Measurements from ENCODE around the gene TMIGD1.
A peak's percentile ranks its signal among the peaks of the same experiment; 100 is the strongest.

TMIGD1 gene

DNA sequence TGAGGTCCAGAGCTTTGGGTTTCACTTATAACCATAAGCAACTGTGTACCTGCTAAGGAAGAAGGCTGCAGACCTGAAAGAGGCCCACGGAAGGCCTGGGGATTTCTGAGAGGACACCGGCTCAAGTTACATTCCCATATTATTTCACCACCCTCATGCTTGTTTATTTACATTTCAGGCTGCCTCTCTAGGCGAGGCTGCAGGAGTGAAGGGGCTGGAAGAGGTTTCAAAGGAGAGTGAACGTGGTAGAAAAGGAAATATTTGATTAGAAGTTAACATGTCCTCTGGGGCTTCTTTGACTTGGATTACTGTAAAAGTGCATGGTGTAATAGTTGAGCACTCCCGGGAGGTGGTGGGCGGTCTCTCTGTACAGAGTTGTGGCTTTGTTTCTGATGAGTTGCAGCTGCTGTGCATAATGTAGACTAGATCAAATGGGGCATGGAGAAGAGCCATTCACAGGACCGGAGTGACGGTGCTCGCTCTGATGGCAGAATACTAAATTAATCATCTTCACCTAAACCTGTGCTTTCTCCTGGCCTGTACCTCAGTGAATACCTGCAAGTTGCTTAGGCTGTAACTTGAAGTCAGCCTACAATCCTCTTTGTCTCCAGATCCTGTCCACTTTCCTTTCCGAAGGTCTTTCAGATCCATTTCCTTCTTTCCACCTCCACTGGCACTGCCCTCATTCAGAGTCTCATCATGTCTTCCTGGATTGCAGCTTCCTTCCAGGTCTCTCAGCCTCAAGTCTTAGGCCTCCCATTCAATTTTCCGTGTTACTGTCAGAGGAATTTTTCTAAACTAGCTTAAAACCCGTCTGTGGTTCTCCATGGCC is 43.0 kb upstream of the TMIGD1 start:
- no peak overlapping the region for H3K9ac ChIP-seq (ENCODE audit: low read length)
- peak; percentile 93 for DNase-seq (ENCODE audit: low read depth)
- peaks cover 5% of the 10 kb centered on the region for H3K27me3 ChIP-seq (replicated peaks; ENCODE audit: control insufficient read depth, insufficient read depth, low read length)
- H3K36me3 ChIP-seq (ENCODE audit: control insufficient read depth, insufficient read depth, low read length, severe bottlenecking) = no peaks in the 10 kb centered on the region
- no peaks in the 10 kb centered on the region for H3K9me3 ChIP-seq (ENCODE audit: control insufficient read depth, low read length)
- peaks cover 43% of the 10 kb centered on the region for H3K4me1 ChIP-seq (ENCODE audit: control insufficient read depth, insufficient read depth, low read length)
- H3K4me3 ChIP-seq (ENCODE audit: low read length) = peak overlapping the region; percentile 59

DNA sequence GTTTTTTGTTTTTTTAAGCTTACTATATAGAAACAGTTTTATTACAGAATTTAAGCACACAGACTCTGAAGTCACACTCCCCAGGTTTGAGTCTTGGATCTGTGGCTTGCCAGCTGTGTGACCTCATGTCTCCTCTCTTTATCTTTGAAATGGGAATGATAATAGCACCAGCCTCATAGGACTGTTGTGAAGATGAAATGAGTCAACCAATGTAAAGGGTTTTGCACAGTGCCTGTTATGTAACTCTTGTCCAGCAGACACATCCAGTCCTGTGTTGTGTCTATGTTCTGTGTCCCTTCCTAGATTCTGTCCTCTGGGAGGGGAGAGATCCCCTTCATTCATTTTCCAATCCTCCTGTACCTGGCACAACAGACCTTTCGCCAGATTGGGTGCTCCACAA is 41.8 kb upstream of the TMIGD1 start:
- no peaks in the 10 kb centered on the region for H3K36me3 ChIP-seq (ENCODE audit: control insufficient read depth, insufficient read depth, low read length, severe bottlenecking)
- no peaks in the 10 kb centered on the region for H3K9me3 ChIP-seq (ENCODE audit: control insufficient read depth, low read length)

GRCh38 chr17:30372755-30373154 is 38.9 kb upstream of the TMIGD1 start:
- DNase-seq (ENCODE audit: low read depth) = no peak
- H3K4me1 ChIP-seq (ENCODE audit: control insufficient read depth, insufficient read depth, low read length) = peaks cover 18% of the 10 kb centered on the region
- no peak overlapping the region for H3K4me3 ChIP-seq (ENCODE audit: low read length)
- no peaks in the 10 kb centered on the region for H3K36me3 ChIP-seq (ENCODE audit: control insufficient read depth, insufficient read depth, low read length, severe bottlenecking)
- no peak overlapping the region for H3K9ac ChIP-seq (ENCODE audit: low read length)
- peaks cover 11% of the 10 kb centered on the region for H3K27me3 ChIP-seq (replicated peaks; ENCODE audit: control insufficient read depth, insufficient read depth, low read length)
- no peaks in the 10 kb centered on the region for H3K9me3 ChIP-seq (ENCODE audit: control insufficient read depth, low read length)

More for the DNA sequence above, 41.8 kb upstream of the TMIGD1 start:
- Histone ChIP-seq H3K27me3 (replicated peaks; ENCODE audit: control insufficient read depth, insufficient read depth, low read length) (peaks cover 5% of the 10 kb centered on the region), H3K4me3 (ENCODE audit: low read length) (no peak overlapping the region), H3K9ac (ENCODE audit: low read length) (no peak overlapping the region), H3K4me1 (ENCODE audit: control insufficient read depth, insufficient read depth, low read length) (peaks cover 32% of the 10 kb centered on the region)
- peak; percentile 13 for DNase-seq (ENCODE audit: low read depth)

GRCh38 chr17:30369995-30370394 is 36.1 kb upstream of the TMIGD1 start:
- Histone ChIP-seq H3K9ac (ENCODE audit: low read length) (no peak overlapping the region), H3K36me3 (ENCODE audit: control insufficient read depth, insufficient read depth, low read length, severe bottlenecking) (no peaks in the 10 kb centered on the region), H3K27me3 (replicated peaks; ENCODE audit: control insufficient read depth, insufficient read depth, low read length) (peaks cover 11% of the 10 kb centered on the region), H3K4me3 (ENCODE audit: low read length) (no peak overlapping the region), H3K9me3 (ENCODE audit: control insufficient read depth, low read length) (no peaks in the 10 kb centered on the region), H3K4me1 (ENCODE audit: control insufficient read depth, insufficient read depth, low read length) (no peaks in the 10 kb centered on the region)
- no peak for DNase-seq (ENCODE audit: low read depth)

DNA sequence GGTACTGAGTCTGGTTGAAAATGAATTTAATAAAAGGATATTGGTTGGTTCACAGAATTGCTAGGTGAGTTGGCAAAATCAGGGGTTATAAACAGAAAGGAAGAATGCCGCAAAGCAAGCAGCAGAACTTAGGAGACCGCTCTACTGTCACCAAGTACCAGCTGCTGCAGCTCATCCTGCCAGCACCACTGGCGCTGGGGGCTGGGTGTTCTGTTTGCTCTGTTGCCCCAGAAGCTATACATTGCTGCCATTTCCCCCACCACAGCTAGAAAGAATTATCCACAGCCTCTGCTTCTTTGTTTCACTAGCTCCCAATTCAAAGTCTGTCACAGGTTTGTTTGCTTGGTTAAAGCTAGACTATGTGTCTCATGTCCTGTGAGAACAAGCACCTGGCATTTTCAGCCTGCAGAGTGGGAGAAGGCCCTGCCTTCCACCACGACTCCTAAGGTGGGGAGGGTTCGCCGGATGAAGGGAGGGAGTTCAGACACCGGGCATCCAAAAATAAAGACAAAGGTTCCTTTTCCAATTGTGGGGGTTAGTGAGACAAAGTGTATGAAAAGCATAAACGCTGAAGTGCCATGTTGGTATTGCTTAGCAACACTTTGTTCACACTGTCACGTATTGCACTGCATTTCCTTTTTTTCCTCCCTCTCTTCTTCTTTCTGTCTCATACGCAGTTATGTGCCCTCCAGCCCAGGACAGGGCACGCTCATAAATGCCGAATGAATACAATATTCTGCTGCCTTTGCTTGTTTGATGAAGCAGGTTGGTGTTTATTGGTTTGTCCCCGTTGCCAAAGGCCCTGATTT is 35.3 kb upstream of the TMIGD1 start:
- Histone ChIP-seq H3K4me3 (ENCODE audit: low read length) (no peak overlapping the region), H3K9ac (ENCODE audit: low read length) (no peak overlapping the region), H3K9me3 (ENCODE audit: control insufficient read depth, low read length) (no peaks in the 10 kb centered on the region), H3K4me1 (ENCODE audit: control insufficient read depth, insufficient read depth, low read length) (no peaks in the 10 kb centered on the region), H3K27me3 (replicated peaks; ENCODE audit: control insufficient read depth, insufficient read depth, low read length) (peaks cover 11% of the 10 kb centered on the region), H3K36me3 (ENCODE audit: control insufficient read depth, insufficient read depth, low read length, severe bottlenecking) (no peaks in the 10 kb centered on the region)
- DNase-seq (ENCODE audit: low read depth) = no peak

- peaks cover 6% of the 10 kb centered on the region for H3K4me1 ChIP-seq (ENCODE audit: control insufficient read depth, insufficient read depth, low read length)
- no peaks in the 10 kb centered on the region for H3K36me3 ChIP-seq (ENCODE audit: control insufficient read depth, insufficient read depth, low read length, severe bottlenecking)
- no peak for DNase-seq (ENCODE audit: low read depth)
- peaks cover 6% of the 10 kb centered on the region for H3K27me3 ChIP-seq (replicated peaks; ENCODE audit: control insufficient read depth, insufficient read depth, low read length)
- no peak overlapping the region for H3K4me3 ChIP-seq (ENCODE audit: low read length)
- no peak overlapping the region for H3K9ac ChIP-seq (ENCODE audit: low read length)
- H3K9me3 ChIP-seq (ENCODE audit: control insufficient read depth, low read length) = peaks cover 5% of the 10 kb centered on the region
Observed at GRCh38 chr17:30366536-30366935, 32.7 kb upstream of the TMIGD1 start.

GRCh38 chr17:30363715-30364202 is 29.9 kb upstream of the TMIGD1 start:
- no peaks in the 10 kb centered on the region for H3K36me3 ChIP-seq (ENCODE audit: control insufficient read depth, insufficient read depth, low read length, severe bottlenecking)
- no peak for DNase-seq (ENCODE audit: low read depth)
- no peak overlapping the region for H3K4me3 ChIP-seq (ENCODE audit: low read length)
- peaks cover 5% of the 10 kb centered on the region for H3K9me3 ChIP-seq (ENCODE audit: control insufficient read depth, low read length)
- H3K4me1 ChIP-seq (ENCODE audit: control insufficient read depth, insufficient read depth, low read length) = peaks cover 6% of the 10 kb centered on the region
- H3K9ac ChIP-seq (ENCODE audit: low read length) = no peak overlapping the region
- peaks cover 6% of the 10 kb centered on the region for H3K27me3 ChIP-seq (replicated peaks; ENCODE audit: control insufficient read depth, insufficient read depth, low read length)

- no peaks in the 10 kb centered on the region for H3K36me3 ChIP-seq (ENCODE audit: control insufficient read depth, insufficient read depth, low read length, severe bottlenecking)
- no peak overlapping the region for H3K9ac ChIP-seq (ENCODE audit: low read length)
- DNase-seq (ENCODE audit: low read depth) = no peak
- H3K4me1 ChIP-seq (ENCODE audit: control insufficient read depth, insufficient read depth, low read length) = peaks cover 6% of the 10 kb centered on the region
- peaks cover 5% of the 10 kb centered on the region for H3K9me3 ChIP-seq (ENCODE audit: control insufficient read depth, low read length)
- H3K27me3 ChIP-seq (replicated peaks; ENCODE audit: control insufficient read depth, insufficient read depth, low read length) = no peaks in the 10 kb centered on the region
- no peak overlapping the region for H3K4me3 ChIP-seq (ENCODE audit: low read length)
Observed at GRCh38 chr17:30361766-30362279, 28.0 kb upstream of the TMIGD1 start.

- Histone ChIP-seq H3K27me3 (replicated peaks; ENCODE audit: control insufficient read depth, insufficient read depth, low read length) (no peaks in the 10 kb centered on the region), H3K4me3 (ENCODE audit: low read length) (no peak overlapping the region), H3K4me1 (ENCODE audit: control insufficient read depth, insufficient read depth, low read length) (peaks cover 6% of the 10 kb centered on the region), H3K9me3 (ENCODE audit: control insufficient read depth, low read length) (peaks cover 5% of the 10 kb centered on the region), H3K36me3 (ENCODE audit: control insufficient read depth, insufficient read depth, low read length, severe bottlenecking) (no peaks in the 10 kb centered on the region), H3K9ac (ENCODE audit: low read length) (no peak overlapping the region)
- DNase-seq (ENCODE audit: low read depth) = no peak
Observed at GRCh38 chr17:30360086-30360808, 26.4 kb upstream of the TMIGD1 start.

DNA sequence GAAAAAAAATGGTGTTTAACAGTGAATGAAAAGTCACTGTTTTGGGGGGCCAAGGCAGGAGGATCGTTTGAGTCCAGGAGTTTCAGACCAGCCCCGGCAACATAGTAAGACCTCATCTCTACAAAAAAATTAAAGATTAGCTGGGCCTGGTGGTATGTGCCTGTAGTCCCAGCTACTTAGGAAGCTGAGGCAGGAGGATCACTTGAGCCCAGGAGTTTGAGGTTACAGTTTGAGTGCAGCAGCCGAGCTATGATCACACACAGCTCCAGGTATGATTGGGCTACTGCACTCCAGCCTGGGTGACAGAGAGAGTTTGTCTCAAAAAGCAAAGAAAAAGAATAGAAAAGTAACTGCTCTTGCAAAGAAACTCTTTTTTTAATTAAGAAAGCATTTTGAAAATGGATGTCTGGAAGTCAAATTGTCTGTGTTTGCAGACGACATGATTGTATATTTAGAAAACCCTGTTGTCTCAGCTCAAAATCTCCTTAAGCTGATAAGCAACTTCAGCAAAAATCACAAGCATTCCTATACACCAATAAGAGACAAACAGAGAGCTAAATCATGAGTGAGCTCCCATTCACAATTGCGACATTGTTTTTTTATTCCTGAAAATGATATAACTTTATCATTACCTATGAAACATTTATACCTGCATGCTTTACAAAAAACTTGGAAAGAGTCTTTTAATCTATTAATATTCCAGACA is 24.4 kb upstream of the TMIGD1 start:
- H3K4me3 ChIP-seq (ENCODE audit: low read length) = no peak overlapping the region
- no peak for DNase-seq (ENCODE audit: low read depth)
- no peaks in the 10 kb centered on the region for H3K36me3 ChIP-seq (ENCODE audit: control insufficient read depth, insufficient read depth, low read length, severe bottlenecking)
- no peak overlapping the region for H3K9ac ChIP-seq (ENCODE audit: low read length)
- no peaks in the 10 kb centered on the region for H3K4me1 ChIP-seq (ENCODE audit: control insufficient read depth, insufficient read depth, low read length)
- peaks cover 5% of the 10 kb centered on the region for H3K9me3 ChIP-seq (ENCODE audit: control insufficient read depth, low read length)
- H3K27me3 ChIP-seq (replicated peaks; ENCODE audit: control insufficient read depth, insufficient read depth, low read length) = no peaks in the 10 kb centered on the region
